Measurements from ENCODE around the gene TRERF1.
"Not testable (repeated sequence)": the region's sequence is repeated elsewhere in the genome, so short reads cannot be mapped to it uniquely, and the experiment has no call there.

Gene TRERF1

DNA sequence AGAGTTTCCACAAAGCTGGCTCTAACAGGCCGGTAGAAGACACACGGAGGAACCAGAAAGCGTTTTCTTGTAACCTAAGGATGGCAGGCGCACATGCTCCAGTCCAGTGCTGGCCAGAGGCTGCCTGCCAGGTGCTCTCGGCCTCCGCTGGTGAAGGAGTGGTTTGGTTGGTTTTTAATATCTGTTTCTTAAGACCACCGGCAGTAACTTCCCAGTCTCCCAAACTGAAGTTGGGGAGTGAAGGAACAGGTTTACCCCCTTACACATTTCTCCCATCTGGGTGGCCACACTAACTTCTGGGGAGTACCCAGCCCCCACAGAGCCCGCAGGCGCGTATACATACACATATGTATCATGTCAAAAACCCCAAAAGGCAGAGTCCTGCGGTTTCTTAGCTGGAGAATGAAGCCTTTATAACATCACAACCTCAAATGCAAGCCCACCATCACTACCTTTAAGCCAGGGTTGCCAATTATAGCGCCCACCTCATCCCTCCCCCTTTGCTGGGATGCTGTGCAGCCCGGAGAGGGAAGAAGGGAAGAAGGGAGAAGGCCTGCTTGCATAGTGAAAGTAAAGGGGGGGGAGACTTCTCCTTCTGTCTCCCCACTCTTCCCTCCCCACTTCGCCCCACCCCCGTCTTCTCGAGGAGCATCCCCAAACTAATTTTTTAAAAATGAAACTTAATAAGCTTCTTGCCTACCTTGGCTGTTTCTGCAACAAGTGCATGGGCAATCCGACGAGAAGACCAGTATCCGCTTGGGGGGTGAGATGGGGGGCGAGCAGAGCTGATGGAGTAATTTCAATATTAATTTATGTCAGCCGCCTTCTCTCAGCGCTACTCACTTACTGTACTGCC is 1.0 kb downstream of the TRERF1 start:
- DNase-seq, result no peak

DNA sequence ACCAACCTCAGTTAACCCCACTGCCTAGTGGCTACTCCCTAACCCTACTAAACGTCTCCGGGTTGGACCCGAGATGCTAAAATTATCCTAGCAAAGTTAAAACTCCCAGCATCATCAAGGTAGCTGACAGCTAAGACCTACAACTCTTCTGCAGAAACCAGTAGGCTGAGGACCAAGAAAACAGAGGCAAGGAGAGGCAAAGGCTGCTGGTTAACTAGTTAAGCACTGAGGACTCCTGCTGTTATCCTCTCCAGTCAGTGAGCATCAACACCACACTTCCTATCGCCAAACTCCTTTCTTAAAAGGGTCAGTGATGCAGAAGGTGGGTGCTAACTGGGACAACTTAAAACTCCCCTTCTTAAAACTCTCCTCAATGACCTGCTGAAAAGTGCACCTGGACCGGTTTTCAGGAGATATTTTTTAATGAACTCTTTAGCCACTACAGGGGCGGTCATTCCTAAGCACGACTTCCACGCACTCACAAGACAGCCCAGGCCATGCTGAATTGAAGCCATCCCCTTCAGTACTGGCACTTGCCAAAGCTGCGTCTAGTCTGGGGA is 1.7 kb downstream of the TRERF1 start:
- peak; percentile 46 for DNase-seq

DNA sequence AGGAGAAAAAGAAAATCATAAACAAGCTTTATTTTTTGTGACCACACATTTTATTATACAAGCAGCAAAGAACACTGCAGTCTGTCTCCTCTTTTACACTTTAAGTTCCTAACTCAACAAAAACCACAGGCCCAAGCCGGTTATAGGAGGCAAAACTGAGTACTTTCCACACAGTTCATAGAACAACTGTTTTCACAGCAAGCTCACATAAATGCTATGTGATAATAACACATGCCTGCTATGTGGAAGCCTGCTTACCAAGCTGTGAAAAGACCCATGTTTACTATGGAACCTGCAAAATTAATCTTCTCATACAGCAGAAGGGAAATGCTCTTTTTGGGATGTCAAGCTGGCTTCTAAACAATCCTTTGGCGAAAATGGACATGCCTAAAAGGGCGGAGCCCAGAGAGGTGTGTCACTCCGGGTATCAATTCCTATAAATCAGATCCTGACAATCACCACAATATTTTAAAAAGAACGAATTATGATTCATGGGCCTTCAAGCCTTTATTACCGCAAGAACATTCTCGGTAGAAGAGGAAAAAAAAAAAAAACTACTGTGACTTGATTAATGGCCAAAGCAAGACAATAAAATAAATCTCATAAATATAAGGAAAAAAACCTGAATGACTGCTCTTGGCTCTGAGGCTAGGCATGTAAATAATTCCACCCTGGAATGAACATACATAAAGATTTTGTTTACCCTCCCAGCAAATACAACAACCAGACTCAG is 2.6 kb downstream of the TRERF1 start:
- DNase-seq, result peak; percentile 60

DNA sequence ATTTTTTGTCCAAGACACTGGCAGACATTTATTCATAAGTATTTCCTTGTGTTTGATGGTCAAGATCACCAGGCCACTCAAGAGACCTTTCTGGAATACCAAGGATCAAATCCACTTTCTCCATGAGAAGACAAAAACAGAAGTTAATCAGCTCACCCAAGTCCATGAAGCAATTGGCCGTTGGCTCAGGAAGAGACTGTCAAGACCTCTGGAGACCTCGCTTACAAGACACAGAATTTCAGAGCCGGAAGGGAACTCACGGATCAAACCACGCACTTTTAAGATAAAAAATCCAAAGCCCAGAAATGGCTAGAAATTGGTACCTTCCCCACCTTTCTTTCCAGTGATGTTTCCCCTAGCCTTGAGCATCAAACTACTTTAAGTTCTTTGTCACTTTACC is 3.3 kb downstream of the TRERF1 start:
- DNase-seq, result no peak

DNA sequence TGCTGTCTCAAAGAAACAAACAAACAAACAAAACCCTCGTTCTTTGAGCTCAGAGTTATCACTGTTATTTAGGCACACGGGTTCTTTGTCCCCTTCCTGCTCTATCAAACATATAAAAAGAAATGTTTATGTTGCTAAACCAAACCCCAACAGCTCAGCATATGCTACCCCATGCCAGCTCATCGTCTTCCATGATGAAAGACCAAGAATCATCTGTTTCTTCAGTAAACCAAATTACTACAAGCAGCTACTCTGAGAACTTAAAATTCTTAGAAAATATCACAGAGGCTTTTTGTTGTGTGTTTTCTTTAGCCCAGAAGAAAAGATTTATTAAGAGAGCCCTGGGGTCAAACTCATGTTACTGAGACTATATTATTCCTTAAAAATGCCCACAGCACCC is 4.7 kb downstream of the TRERF1 start:
- DNase-seq, result no peak

DNA sequence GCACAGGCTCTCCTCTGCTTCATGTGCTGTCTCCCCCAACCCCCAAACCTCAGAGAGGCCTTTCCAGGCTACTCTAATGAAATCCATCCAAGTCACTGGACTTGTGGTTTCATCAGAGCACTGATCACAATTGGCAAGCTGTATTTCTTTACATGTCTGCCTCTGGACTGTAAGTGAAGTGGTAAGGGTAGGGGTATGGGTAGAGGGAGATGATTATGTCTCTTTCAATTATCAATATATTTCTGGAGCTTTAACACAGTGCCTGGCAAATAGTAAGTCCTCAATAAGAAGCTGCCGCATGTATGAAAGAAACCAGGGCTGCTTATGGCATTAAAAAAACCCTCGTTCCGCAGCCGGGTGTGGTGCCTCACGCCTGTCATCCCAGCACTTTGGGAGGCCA is 5.4 kb downstream of the TRERF1 start:
- no peak for DNase-seq

DNA sequence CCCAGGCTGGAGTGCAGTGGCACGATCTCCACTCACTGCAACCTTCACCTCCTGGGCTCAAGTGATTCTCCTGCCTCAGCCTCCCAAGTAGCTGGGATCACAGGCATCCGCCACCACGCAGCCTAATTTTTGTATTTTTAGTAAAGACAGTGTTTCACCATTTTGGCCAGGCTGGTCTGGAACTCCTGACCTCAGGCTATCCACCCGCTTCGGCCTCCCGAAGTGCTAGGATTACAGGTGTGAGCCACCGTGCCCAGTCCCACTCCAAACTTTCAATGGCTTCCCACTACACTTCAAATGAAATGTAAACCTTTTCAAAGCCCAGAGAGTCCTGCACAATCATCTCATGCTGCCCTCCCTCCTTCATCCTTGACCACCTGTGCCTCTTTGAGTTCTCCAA is 5.8 kb downstream of the TRERF1 start:
- DNase-seq, result not testable (repeated sequence)

DNA sequence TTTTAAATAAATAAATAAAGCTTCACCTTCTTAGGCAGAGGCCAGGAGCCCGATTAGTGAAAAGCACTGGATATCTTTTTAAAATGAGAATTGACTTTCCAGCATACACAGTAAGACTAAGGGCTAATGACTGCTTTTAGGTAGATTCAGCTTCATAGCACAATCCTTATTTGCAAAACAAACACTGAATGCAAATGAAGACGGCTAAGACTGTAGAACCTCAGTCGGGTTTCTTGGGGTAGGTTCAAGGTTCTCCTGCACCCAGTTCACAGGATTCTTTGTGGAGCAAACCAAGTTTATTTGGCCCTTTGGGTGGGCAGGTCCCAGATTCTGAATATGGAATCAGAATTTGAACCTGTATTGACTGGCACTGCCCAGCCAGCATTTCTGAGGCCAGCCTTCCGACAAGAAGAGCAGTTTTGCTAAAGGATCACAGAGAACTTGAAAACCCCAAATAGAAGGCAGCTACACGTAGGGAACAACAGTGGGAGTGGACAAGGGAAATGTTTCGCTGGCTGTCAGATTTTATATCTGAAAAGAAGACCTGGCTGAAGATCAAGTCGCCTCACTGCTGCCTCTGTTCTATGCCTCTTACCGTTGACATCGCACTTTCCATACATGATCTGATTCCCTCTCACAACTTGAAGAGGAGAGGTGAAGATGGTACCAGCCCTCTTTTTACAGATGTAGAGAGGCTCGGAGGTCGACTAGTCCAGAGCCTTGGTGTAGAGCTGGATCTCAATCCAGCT is 8.2 kb downstream of the TRERF1 start:
- DNase-seq, result peak; percentile 87

DNA sequence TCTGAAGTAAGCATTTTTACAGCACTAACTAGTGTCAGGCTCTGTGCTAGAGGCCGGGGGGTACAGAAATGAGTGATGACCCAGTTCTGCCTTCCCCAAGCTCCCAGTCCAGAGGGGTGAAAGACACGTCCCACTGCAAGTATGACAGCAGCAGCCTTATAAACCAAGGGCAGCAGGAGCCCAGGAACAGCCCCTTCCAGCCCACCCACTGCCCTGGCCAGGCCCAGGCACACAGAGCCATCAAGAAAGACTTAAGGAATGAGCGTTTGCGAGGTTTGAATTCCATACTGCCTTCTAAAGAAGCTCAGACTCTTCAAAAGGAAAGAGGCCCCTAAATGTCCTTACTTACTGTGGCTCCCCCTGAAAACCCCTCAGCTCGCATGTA is 10.0 kb downstream of the TRERF1 start:
- no peak for DNase-seq

DNA sequence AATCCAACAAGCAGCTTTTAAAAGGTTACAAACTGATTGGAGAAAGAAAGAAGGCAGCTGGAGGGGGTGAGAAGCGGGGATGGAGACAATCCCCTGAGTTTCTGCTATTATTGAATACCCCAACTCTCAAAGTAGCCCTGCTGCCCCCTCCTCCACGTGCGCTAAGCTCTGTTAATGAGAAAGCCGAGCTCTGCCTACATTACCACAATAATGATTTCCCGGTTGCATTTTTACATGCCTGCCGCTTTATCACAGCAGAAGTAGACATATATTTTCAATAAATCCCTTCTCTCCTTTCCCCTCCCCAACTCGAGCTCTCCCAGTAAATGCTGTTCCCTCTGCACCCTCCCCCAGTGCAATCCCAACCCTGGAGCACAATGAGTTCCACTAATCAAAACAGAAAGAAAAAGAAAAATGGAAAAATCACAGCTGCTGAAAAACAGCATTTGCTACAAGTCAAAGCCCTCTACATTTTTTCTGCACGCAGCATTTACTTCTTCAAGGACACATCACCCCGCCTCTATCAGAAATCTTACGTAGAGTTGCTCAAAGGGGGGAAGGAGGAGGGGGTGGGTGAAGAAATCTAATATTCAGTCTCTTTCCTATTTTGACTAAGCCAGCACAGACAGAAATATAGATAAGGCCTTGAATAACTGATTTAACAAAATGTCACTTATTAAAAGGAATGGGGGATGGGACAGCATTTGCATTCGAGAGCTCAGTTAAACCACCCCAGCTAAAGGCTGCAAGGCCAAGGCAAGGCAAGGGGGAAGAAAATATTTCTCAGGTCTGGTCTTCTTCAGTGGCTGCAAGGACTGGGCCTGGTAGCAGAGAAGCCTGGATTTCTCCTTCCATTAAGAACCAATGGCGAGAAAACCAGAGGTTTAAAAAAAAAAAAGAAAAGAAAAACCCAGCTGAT is 10.7 kb downstream of the TRERF1 start:
- peak; percentile 64 for DNase-seq

DNA sequence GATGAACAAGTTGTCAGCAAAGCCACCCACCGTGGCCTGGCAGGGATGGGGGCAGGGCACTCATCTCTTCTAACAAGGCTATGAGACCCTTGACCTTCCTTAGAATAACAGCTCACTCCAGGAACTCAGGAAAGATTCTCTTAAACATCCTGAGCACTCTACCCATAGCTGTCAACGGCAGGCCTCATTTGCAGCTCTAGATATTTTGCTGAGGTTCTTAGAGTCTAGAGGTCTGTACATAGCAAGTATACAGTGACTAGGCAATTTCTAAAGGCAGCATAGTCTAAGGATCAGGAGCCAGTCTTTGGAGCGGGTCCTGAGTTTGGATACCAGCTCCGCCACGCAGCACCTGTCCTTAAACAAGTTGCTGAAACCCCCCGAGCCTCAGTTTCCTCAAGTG is 11.7 kb downstream of the TRERF1 start:
- no peak for DNase-seq

DNA sequence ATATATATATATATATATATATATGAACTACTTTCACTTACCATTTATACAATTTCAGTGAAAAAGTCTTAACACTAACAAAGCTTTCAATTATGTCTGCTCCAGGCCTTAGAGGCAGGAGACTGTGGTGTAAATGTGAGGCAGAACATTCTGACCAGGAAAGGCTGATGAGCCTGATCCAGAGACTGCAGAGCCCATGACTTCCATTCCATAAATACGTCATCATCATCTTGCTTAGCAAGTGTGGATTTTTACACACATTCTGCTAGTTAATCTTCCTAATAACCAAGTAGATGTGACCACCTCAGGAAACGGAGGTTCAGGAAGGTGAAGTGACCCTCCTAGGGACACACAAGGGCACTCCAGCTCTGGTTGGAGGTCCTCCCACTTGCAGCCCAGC is 14.9 kb downstream of the TRERF1 start:
- DNase-seq, result no peak

DNA sequence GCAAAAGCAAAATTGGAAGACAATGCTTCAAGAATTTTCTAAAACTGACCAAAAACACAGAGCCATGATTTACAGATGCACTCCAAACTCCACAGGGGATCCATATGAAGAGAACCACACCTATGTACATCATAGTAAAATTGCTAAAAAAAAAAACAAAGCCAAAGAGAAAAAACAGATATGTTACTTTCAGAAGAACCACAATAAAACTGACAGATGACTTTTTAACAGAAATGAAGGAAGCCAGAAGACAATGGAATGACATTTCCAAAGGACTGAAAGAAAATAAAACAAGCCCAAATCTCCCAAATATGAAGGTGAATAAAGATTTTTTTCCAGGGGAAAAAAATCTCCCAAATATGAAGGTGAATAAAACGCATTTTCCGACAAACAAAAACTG is 17.5 kb downstream of the TRERF1 start:
- no peak for DNase-seq

DNA sequence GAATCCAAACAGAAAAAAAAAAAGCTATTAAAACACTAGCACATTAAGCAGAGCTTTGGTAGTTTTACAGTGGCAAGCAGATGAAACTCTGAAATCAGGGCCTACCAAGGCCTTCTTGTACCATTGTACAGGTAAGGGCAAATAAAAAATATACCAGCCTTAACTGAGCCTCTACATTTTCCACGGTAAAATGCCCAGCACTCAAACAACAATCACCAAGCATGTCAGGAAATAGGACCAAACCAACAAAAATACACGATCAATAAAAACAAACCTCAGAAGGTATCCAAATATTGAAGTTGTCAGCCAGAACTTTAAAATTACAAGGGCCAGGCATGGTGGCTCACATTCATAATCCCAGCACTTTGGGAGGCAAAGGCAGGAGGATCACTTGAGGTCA is 18.3 kb downstream of the TRERF1 start:
- no peak for DNase-seq

DNA sequence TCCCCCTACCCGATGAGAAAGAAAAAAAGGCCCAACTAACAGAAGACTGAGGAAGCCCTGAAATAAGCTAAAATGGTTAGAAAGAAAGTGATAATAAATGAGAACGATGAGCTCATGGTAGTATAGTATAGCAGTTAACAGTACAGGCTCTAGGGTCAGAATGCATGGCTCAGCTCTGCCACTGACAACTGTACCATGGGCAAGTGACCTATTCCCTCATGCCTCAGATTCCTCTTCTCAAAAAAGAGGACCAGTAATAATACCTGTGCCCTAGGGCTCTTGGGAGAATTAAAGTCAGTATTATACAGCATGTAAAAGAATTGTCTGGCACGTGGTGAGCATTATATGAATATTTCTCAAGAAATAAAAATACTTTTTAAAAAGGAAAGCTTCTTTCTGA is 19.8 kb downstream of the TRERF1 start:
- no peak for DNase-seq

DNA sequence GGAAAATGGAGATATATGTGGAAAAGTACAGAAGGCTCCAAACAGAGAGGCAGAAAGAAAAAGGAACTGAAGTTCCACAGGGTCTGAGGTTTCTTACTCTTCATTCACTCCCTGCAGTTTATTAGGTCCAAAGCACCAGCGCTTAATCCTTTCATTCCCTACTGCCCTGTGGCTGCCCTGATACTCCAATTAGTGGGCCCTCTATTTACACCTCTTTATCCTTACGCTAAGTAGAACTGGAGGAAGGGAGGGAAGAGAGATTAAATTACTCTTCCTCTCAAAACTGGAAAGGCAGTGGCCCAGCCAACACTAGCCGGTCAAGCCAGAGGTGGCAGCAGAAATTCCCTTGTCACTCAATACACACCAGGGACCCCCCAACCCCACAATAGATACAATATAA is 20.4 kb downstream of the TRERF1 start:
- no peak for DNase-seq

DNA sequence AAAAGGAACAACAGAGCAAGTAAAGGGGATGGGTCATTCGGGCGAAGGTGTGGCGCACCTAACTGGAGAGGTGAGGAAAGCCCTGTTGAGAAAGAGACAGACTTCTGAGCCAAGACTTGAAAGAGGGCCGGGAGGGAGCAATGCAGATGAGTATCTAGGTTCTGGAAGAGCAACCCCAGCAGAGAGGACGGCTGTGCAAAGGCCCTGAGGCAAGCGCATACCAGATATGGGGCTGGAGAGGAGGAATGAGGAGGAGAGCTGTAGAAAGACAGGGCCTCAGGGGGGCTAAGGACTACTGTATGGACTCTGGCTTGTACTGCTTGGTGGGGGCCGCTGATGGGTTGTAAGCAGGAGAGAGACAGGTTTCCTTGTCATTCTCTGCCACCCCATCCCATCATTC is 21.9 kb downstream of the TRERF1 start:
- no peak for DNase-seq

DNA sequence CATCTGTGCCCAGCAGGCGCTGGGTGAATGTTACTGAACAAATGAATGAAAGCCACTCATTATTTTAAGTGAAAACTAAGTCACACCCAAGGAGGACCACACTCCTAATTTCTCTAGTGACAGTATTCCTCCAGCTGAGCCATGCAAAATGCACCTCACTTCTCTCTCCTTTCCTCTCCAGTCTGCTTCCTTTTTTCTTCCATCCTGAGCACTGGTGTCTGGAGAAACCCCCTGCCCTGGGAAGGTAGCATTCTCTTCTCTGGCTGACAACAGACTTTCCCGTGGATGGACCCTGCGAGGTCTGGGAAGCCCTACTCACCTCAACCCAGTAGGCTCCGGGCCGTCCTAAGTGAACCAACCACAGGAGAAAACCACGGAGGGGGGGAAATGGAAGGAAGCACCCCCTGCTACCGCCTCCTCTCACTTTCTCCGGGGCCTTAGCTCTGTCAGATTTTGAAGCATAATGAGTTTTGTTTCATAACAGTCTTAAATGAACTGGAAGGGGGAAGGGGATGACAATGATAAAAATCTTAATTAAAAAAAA is 22.6 kb downstream of the TRERF1 start:
- no peak for DNase-seq

DNA sequence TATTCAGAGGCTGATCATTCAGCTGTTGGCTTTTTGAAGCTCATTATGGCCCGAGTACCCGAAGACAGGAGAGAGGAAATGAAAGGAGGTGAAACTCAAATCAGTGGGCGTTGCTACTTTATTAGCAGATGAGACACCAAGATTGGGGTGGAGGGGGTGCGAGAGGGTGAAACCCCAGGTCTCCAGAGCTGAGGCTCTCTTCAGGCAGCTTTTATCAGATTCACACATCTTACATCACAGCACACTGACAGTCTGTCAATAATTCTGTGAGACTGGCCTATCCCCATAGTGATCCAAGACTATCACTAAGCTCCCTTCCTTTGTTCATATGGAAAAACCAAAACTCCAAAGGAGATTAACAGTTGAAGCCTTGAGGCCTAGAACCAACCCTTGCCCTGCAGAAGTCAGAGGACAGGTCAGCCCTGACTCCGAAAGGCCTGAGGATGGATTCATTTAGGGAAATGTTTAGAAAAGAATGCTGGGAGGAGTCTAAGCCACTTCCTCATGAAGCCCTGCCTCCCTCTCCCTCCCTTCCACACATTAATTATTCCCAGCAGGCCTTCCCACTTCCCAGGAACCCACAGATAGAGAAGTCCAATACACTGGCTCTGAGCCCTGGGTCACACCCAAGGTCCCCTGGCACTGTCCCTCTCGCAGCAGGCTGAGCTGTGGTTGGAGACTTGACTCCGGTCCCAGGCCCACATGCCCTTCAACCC is 23.2 kb downstream of the TRERF1 start:
- no peak for DNase-seq

DNA sequence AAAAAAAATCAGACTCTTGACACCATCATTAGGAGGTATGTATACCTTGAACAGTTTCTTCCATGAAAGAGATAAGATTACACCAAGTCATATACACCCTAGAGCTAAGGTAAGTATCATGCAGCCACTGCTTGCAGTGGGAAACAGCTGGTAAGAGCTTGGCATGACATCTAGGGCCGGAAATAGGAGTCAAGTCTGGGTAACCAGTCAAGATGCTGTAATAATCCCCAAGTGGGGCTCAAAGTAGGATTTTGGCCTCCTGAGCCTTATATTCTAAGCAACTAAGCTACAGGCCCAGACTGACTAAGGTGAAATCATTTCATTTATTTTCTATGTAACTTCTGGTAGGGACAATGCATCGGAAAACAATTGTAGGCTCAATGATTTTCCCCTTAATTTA is 23.9 kb downstream of the TRERF1 start:
- no peak for DNase-seq

DNA sequence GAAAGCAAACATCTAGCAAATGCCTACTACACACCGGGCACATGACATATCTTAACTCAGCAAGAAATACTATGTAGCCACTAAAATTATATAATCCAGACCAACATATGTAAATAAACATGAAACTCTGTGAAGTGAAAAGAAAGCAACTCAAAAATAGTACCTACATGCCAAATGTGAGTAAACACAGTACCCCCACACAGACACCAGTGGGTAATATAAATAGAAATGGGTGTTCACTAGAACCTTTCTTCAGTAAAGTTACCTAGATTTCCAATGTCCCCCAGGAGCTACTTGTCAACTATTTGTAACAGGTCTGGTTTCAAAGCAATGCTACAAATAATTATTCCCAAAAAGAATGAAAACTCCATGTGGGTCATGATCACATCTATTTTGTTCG is 25.5 kb downstream of the TRERF1 start:
- DNase-seq, result no peak

Measured in NCI-H526 treated with DMSO at 0.1 percent for 48 hours (cell line).